Right lobe of liver (tissue), 6 donors: ENCODE data around the gene ESRRB. TPM values are rescaled to one million over a fixed set of nuclear protein-coding genes. Genes with fewer than 3 reads are reported as not detected.

ENCODE experiments used
- ATAC-seq, 4 donors: fragments of 200-7000 bp; cut with Tn5 transposase; one replicate each; pipeline ENCODE4 v1.9.1; 2020; ENCODE audit warnings: mild to moderate bottlenecking in 4 of 4, moderate library complexity in 4 of 4
- DNase-seq, 3 donors: peaks; one replicate each; pipeline ENCODE4 v3.0.0-alpha.2; 2020
- H3K27ac ChIP-seq, 3 donors: fragments of 200-600 bp; one replicate each; pipeline ENCODE4 v1.8.0; 2022
- H3K27me3 ChIP-seq, 2 donors: fragments of 200-600 bp; one replicate each; pipeline ENCODE4 v1.8.0; 2022
- H3K36me3 ChIP-seq, 4 donors: fragments of 200-600 bp; sonication (generic) in 1 of 4; one replicate each; pipeline versions ENCODE4 v1.5.1 to v1.8.0; 2017 to 2022; ENCODE audit warnings: control low read depth in 1 of 4
- H3K4me1 ChIP-seq, 4 donors: fragments of 200-600 bp; sonication (generic) in 1 of 4; one replicate each; pipeline versions ENCODE4 v1.5.1 to v1.8.0; 2017 to 2022; ENCODE audit warnings: control low read depth in 1 of 4
- H3K4me3 ChIP-seq, 3 donors: fragments of 200-600 bp; one replicate each; pipeline ENCODE4 v1.8.0; 2022
- H3K9me3 ChIP-seq, 4 donors: fragments of 200-600 bp; sonication (generic) in 1 of 4; one replicate each; pipeline versions ENCODE4 v1.5.1 to v1.8.0; 2017 to 2022; ENCODE audit warnings: control low read depth in 1 of 4
- CTCF ChIP-seq, 4 donors: fragments of 200-600 bp in 3 of 4; fragments of 450-650 bp in 1 of 4; IDR thresholded peaks; one replicate each; pipeline versions ENCODE4 v1.5.1 to v1.8.0; 2016 to 2022; ENCODE audit warnings: antibody characterized with exemption in 4 of 4, mild to moderate bottlenecking in 2 of 4
- POLR2A ChIP-seq: fragments of 450-650 bp; IDR thresholded peaks from one replicate; pipeline ENCODE4 v1.6.1; 2017; ENCODE audit warnings: antibody characterized with exemption, mild to moderate bottlenecking
- WGBS: methylation state at CpG from one replicate; pipeline ENCODE4 v1.1.6; 2018; ENCODE audit warnings: low coverage, low lambda C conversion rate; ENCODE audit not compliant: insufficient coverage; ENCODE audit errors: missing lambda C conversion rate; 5-methylcytosine and 5-hydroxymethylcytosine counted together
- intact Hi-C, 2 donors: fragments of 100-400 bp; cut with DNase I; formaldehyde crosslinking; loops; one replicate each; pipeline versions ENCODE4 v1.11.2 to v1.14.1; 2022
- total RNA-seq, 6 experiments: library from RNA; depleted of rRNA in 2 of 6; stranded (reverse); fragments of >200 nt in 2 of 6; fragmentation: NEBNext Ultra II Directional in 3 of 6; extraction: Animal tissue kit (Norgen Biotek cat#: 25700) in 3 of 6; gene quantifications; one replicate each; pipeline versions ENCODE4 v1.1.0 to v1.2.4, GENCODE V29; 2016 to 2023
- donor health status: DM: no; HTN: yes; CAD: no.
- donor health status: DM: no; HTN: no; CAD: no.
- donor health status: DM: no; HTN: no; CAD: no.
- donor health status: DM: no; HTN: yes; CAD: no.
- donor health status: DM: no; HTN: yes; CAD: no.

ESRRB gene
- total RNA-seq, 6 experiments from 2014 or later = 0.16 to 0.26 (median 0.17) TPM; not detected in 3

GRCh38 chr14:76539130-76539529 is 163.2 kb downstream of the ESRRB start:
- no peak for ATAC-seq
- TF ChIP-seq CTCF (IDR thresholded peaks at IDR 0.05) (no peak), POLR2A (no peak)
- Histone ChIP-seq H3K27ac (no peak overlapping the region), H3K9me3 (no peaks in the 10 kb centered on the region), H3K27me3 (no peaks in the 10 kb centered on the region), H3K4me3 (no peak overlapping the region), H3K36me3 (no peaks in the 10 kb centered on the region), H3K4me1 (no peaks in the 10 kb centered on the region)
- intact Hi-C loops = no loop called here
- DNase-seq = no peak

- TF ChIP-seq POLR2A = no peak
- TF ChIP-seq CTCF (IDR thresholded peaks at IDR 0.05) = no peak
- intact Hi-C loops = no loop called here
- 39% methylated on average over 10 of the region's 10 CpGs for WGBS
- Histone ChIP-seq H3K36me3 (no peaks in the 10 kb centered on the region), H3K27ac (no peak overlapping the region), H3K4me1 (no peaks in the 10 kb centered on the region), H3K4me3 (no peak overlapping the region), H3K27me3 (no peaks in the 10 kb centered on the region), H3K9me3 (no peaks in the 10 kb centered on the region)
- ATAC-seq = no peak
- DNase-seq = no peak
Measured at GRCh38 chr14:76541594-76542219, 165.8 kb downstream of the ESRRB start.

GRCh38 chr14:76546426-76547221 is 170.7 kb downstream of the ESRRB start:
- Histone ChIP-seq H3K9me3 (no peaks in the 10 kb centered on the region), H3K4me3 (no peak overlapping the region), H3K4me1 (no peaks in the 10 kb centered on the region), H3K36me3 (no peaks in the 10 kb centered on the region), H3K27ac (no peak overlapping the region), H3K27me3 (no peaks in the 10 kb centered on the region)
- 52% methylated on average over 7 of the region's 10 CpGs for WGBS
- DNase-seq (no peak), ATAC-seq (no peak)
- TF ChIP-seq CTCF (IDR thresholded peaks at IDR 0.05) (peak in 3 of 4 donors; percentile 6 to 34 (median 13)), POLR2A (no peak)
- intact Hi-C loops = no loop called here

- Histone ChIP-seq H3K36me3 (no peaks in the 10 kb centered on the region), H3K4me3 (no peak overlapping the region), H3K27me3 (no peaks in the 10 kb centered on the region), H3K4me1 (no peaks in the 10 kb centered on the region), H3K9me3 (no peaks in the 10 kb centered on the region), H3K27ac (no peak overlapping the region)
- DNase-seq (no peak), ATAC-seq (no peak)
- intact Hi-C loops = no loop called here
- TF ChIP-seq POLR2A = no peak
- no peak for TF ChIP-seq CTCF (IDR thresholded peaks at IDR 0.05)
- 71% methylated on average over 7 of the region's 8 CpGs for WGBS
Measured at GRCh38 chr14:76547831-76548230, 171.9 kb downstream of the ESRRB start.
